Measurements from ENCODE around the gene NXNL2.

The NXNL2 gene

GRCh38 chr9:88534456-88535225 is at the start of gene NXNL2:
Gene NXNL2 (plus strand): TSS chr9:88535178. CDS start chr9:88535435, 257 bp downstream.
- no peak for FAIRE-seq

- FAIRE-seq, result no peak
Observed at GRCh38 chr9:88488166-88488565, 46.8 kb upstream of the NXNL2 start.

DNA sequence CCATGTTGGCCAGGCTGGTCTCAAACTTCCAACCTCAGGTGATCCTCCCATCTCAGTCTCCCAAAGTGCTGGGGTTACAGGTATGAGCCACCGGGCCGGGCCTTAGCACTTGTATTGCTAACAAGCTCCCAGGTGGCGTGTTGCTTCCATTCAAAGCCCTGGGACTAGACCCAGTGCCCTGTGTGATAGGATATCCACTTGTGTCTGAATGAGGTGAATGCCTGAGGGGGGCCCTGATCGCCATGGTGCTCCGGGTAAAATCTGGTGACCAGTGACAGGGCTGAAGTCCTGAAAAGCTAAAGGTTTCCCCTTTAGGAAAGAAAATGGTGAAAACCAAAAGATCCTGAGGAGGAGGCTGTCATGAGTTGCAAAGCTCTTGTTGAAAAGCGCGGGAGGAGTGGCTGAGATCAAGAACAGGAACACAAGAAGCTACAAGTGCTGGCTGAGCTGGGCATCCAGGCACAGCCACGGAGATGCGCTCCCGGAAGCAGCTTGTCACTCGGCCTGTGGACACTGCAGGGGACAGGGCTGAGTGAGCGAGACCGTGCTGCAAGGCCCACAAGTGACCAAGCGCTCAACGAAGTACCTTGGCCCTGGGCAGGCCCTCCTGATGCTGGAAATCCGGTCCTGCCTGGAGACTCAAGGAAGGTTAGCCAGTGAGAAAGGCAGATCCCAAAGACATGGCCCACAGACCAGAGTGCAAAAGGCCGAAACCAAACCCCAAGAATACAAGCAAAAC is 39.8 kb upstream of the NXNL2 start:
- no peak for FAIRE-seq

DNA sequence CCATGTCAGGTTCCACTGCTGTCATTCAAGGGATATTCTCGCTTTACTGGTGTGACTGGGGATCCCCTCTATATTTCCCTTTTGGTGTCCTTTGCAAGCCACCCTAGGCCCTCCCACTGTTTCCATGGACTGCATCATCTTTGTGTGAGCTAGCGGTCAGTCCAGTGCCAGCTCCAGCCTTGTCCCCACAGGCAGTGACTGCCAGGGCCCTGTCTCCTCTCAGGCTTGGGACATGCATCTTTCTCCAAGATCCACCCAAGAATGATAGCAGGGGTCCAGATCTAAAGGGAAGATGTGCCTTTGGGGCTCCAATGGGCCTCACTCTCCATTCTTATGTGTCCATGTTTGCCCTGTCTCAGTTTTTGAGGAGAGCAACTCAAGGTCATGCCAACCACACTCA is 37.8 kb upstream of the NXNL2 start:
- no peak for FAIRE-seq

- no peak for FAIRE-seq
Observed at GRCh38 chr9:88498880-88499279, 36.1 kb upstream of the NXNL2 start.

GRCh38 chr9:88501086-88501485 is 33.9 kb upstream of the NXNL2 start:
- FAIRE-seq, result no peak

GRCh38 chr9:88502552-88503034 is 32.4 kb upstream of the NXNL2 start:
- no peak for FAIRE-seq

DNA sequence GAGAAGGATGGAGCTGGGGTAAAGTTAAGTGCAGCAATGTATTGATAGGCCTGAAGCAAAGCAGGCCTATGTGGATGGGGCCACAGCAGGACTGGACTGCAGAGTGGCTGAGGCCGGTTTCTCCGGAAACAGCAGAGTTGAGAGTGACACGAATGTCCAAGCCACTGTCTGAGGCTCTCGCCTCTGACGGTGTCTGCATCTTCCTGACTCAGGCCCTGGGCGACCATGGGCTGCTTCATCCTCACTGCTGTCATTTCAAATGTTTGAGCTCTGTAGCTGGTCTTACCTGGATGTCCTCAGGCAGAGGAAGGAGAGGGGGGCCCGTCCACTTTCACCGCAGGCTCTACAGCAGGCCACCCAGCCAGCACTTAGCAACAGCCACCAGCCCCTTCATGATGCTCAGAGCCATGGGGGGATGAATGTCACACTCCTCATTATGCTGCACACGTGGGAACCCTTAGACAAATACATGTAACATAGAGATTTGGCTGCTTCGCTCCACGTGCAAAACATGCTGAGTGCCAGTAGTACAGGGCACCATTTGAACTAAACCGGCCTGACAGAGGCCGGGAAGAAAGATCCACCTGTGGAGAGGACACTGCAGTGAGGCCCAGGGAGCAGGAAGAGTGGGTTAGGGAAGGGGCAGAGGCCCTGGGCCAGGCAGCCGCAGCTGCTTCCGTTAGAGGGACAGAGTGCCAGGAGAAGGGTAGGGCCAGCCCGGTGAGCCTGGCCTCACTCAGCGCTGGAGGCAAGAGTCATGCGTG is 31.7 kb upstream of the NXNL2 start:
- FAIRE-seq, result no peak

DNA sequence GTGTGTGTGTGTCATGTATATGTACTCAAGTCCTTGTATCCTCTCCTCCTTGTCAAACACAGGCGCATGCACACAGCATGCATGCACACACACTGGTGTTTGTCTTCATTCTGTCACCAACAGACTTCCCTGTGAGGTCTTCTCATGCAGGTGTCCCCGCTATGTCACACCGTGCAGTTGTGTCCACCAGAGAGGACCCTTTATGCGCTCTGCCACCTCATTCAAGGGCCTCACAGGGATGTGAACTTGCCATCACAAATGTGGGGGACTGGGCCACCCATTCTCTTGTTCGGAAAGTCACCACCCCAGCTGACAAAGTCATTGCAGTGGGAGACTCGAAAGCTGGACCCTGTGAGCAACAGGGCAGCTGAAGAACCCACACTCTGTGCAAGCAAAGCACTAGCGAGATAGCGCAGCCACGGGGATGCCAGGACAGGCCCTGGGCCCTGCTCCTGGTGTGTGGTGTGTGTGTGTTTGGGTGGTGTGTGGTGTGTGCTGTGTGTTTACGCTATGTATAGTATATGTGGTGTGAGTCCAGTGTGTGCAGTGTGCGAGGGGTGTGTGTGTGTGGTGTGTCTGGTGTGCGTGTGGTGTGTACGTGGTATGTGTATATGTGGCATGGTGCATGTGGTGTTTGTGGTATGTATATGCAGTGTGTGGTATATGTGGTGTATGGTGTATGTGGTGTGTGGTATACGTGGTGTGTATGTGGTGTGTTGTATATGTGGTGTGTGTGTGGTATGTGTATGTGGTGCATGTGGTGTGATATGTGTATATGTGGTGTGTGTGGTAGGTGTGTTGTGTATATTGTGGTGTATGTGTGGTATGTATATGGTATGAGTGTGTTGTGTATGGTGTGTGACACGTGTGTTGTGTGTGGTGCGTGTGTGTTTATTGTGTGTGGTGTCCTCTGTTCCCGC is 30.9 kb upstream of the NXNL2 start:
- no peak for FAIRE-seq

DNA sequence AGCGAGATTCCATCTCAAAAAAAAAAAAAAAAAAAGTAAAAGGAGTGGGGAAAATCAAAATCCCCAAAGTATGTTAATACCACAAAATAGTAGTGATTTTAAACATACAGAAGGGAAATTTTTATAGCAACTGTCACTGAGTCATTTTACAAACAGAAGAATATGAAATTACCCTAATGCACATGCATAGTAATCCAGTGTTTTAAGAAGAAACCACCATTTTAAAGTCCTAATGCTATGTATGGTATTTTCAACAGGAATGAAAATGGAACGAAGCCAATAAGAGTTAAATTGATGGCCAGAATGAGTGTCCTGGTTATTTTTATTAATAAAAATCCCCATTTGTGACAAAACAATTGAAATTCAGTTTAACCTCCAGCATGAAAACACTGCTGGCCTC is 26.7 kb upstream of the NXNL2 start:
- FAIRE-seq, result no peak

DNA sequence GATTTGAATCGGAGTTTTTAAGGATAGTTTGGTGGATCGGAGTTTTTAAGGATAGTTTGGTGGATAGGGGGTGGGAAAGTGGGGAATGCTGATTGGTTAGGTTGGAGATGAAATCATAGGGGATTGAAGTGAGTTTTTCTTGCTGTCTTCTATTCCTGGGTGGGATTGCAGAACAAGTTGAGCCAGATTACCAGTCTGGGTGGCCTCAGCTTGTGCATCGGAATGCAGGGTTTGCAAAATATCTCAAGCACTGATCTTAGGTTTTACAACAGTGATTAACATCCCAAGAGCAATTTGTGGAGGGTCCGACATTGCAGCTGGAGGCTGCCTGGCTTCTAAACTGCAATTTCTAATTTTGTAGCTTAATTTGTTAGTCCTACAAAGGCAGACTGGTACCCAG is 23.1 kb upstream of the NXNL2 start:
- FAIRE-seq, result no peak

DNA sequence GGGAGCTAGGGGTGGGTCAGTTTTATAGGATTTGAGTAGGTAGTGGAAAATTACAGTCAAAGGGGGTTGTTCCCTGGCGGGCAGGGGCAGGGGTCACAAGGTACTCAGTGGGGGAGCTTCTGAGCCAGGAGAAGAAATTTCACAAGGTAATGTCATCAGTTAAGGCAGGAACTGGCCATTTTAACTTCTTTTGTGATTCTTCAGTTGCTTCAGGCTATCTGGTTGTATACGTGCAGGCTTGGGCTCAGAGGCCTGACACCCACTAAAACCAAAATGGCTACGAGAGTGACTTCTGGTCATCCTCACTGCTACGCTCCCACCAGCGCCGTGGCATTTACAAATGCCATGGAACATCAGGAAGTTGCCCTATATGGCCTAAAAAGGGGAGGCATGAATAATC is 20.7 kb upstream of the NXNL2 start:
- no peak for FAIRE-seq

- no peak for FAIRE-seq
Observed at GRCh38 chr9:88521308-88521707, 13.7 kb upstream of the NXNL2 start.

- no peak for FAIRE-seq
Observed at GRCh38 chr9:88522360-88522759, 12.6 kb upstream of the NXNL2 start.

- FAIRE-seq, result no peak
Observed at GRCh38 chr9:88523056-88523455, 11.9 kb upstream of the NXNL2 start.

- FAIRE-seq, result no peak
Observed at GRCh38 chr9:88524911-88525310, 10.1 kb upstream of the NXNL2 start.

DNA sequence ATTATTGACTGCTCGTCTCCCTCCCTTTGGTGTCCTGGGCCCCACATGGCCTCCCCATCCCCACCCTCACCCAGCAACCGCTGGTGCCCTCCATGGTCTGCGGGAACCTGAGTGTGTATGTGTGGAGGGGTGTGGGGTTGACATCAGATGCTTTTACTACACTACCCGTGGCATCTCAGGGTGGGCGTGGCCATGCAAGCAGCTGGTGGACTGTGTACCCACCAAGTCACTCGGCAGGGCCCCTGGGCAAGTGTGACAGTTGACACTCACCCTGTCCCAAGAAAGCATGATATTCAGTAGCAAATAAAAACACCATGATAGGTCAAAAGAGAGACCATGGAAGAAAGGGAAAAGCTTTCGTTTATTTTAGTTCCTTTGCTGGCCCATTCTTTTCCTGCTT is 7.4 kb upstream of the NXNL2 start:
- no peak for FAIRE-seq

- no peak for FAIRE-seq
Observed at GRCh38 chr9:88528080-88528790, 6.7 kb upstream of the NXNL2 start.

- no peak for FAIRE-seq
Observed at GRCh38 chr9:88529496-88529895, 5.5 kb upstream of the NXNL2 start.

GRCh38 chr9:88530051-88530450 is 4.9 kb upstream of the NXNL2 start:
- peak; percentile 65 for FAIRE-seq

DNA sequence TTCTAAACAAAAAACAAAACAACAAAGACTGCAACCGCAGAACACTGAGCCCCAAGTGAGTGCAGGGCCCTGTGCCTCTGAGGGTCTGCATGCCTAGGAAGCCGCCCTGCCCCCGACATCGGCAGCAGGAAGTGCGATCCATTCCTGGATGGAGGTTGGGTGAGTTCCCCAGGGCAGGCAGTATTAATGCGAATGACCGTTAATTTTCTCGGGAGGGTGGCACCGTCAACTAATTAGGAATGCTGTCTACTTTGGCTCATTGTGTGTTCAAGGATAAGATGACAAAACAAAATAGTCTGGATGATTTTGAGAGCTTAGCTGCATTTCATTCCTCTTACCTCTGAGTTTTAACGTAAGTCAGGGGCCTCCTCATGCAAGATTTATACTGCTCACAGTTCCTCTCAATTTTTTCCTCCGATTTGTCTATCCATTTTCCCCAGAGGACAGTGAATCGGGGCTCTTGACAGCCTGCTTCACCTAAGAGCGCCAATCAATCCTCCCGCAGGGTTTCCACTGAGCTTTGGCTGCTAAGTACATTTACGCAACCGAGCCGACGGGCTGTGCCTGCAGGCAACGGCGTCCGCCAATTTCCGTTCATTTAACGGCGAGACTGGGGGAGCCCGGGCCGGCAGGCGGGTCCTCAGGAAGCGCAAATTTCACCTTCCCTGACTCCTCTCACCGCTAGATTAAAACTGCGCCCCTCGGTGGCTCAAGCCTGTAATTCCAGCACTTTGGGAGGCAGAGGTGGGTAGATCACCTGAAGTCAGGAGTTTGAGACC is 2.9 kb upstream of the NXNL2 start:
- no peak for FAIRE-seq
